IMR-90 (cell line): ENCODE measurements around the gene NDP. TPM values are rescaled to one million over a fixed set of nuclear protein-coding genes. Genes with fewer than 3 reads are reported as not detected.

Experiments used
- ATAC-seq: fragments of 200-7000 bp; cut with Tn5 transposase; 2 replicates; pipeline ENCODE4 v1.9.1; 2020; ENCODE audit warnings: low read depth, mild to moderate bottlenecking, moderate library complexity
- BruUV-seq: library from RNA; stranded (reverse); fragments of 400-500 nt; replicated peaks from 2 replicates; lab custom pipeline; 2021; lab: Mats Ljungman, UMichigan
- CTCF ChIA-PET: fragments of 300-600 bp; formaldehyde crosslinking; extraction: SDS; loops from one replicate; lab custom pipeline; 2021; ENCODE audit warnings: antibody characterized with exemption; lab: Yijun Ruan, JAX
- POLR2A ChIA-PET: fragments of 300-600 bp; sonication (Branson Sonifier 250); formaldehyde crosslinking; loops from one replicate; lab custom pipeline; 2022; ENCODE audit warnings: antibody characterized with exemption; ENCODE audit not compliant: unreplicated experiment; lab: Charles Lee
- DNase-seq: peaks from one replicate; pipeline ENCODE4 v3.0.0; 2013
- H2AFZ ChIP-seq: replicated peaks from 2 replicates; pipeline ENCODE3; 2013; ENCODE audit warnings: low read length, mild to moderate bottlenecking; ENCODE audit not compliant: poor library complexity
- H2AK5ac ChIP-seq: 2 replicates; pipeline ENCODE4 v1.6.1; 2013; ENCODE audit warnings: low read depth, low read length, inconsistent platforms
- H2AK9ac ChIP-seq: replicated peaks from 2 replicates; pipeline ENCODE3; 2013; ENCODE audit warnings: mild to moderate bottlenecking, low read depth, low read length, moderate library complexity; ENCODE audit not compliant: poor library complexity
- H2BK120ac ChIP-seq: 2 replicates; pipeline ENCODE4 v1.6.1; 2013; ENCODE audit warnings: low read depth, low read length, inconsistent platforms
- H2BK15ac ChIP-seq: 3 replicates; pipeline ENCODE4 v1.6.1; 2013; ENCODE audit warnings: low read depth, low read length, inconsistent platforms
- H2BK20ac ChIP-seq: 2 replicates; pipeline ENCODE4 v1.6.1; 2013; ENCODE audit warnings: low read depth, mild to moderate bottlenecking, inconsistent platforms, low read length, moderate library complexity
- H2BK5ac ChIP-seq: 2 replicates; pipeline ENCODE4 v1.6.1; 2013; ENCODE audit warnings: mild to moderate bottlenecking, low read depth, low read length, inconsistent platforms; ENCODE audit not compliant: poor library complexity, severe bottlenecking
- H3K14ac ChIP-seq: replicated peaks from 2 replicates; pipeline ENCODE4 v1.6.1; 2013; ENCODE audit warnings: low read depth, low read length, inconsistent platforms
- H3K18ac ChIP-seq: 2 replicates; pipeline ENCODE4 v1.6.1; 2013; ENCODE audit warnings: low read depth, low read length, control low read depth
- H3K23ac ChIP-seq: 2 replicates; pipeline ENCODE4 v1.6.1; 2013; ENCODE audit warnings: low read depth, low read length, inconsistent platforms
- H3K27ac ChIP-seq: 2 replicates; pipeline ENCODE4 v1.5.1; 2013; ENCODE audit warnings: mild to moderate bottlenecking, control low read depth, low read length; ENCODE audit not compliant: insufficient read depth
- H3K27me3 ChIP-seq: 2 replicates; pipeline ENCODE4 v1.6.1; 2013; ENCODE audit warnings: low read length; ENCODE audit not compliant: control insufficient read depth, insufficient read depth
- H3K36me3 ChIP-seq: 2 replicates; pipeline ENCODE4 v1.6.1; 2013; ENCODE audit warnings: low read length, mixed read lengths; ENCODE audit not compliant: control insufficient read depth, insufficient read depth
- H3K4ac ChIP-seq: 2 replicates; pipeline ENCODE4 v1.6.1; 2013; ENCODE audit warnings: low read depth, low read length, inconsistent platforms
- H3K4me1 ChIP-seq: 2 replicates; pipeline ENCODE4 v1.6.1; 2013; ENCODE audit warnings: low read length, mixed read lengths; ENCODE audit not compliant: control insufficient read depth, insufficient read depth
- H3K4me2 ChIP-seq: 2 replicates; pipeline ENCODE4 v1.6.1; 2013; ENCODE audit warnings: low read depth, mild to moderate bottlenecking, control low read depth, low read length, moderate library complexity
- H3K4me3 ChIP-seq: 2 replicates; pipeline ENCODE4 v1.5.1; 2013; ENCODE audit warnings: low read depth, mild to moderate bottlenecking, control low read depth, low read length, moderate library complexity; ENCODE audit not compliant: insufficient read depth
- H3K56ac ChIP-seq: 2 replicates; pipeline ENCODE4 v1.6.1; 2013; ENCODE audit warnings: low read length, inconsistent platforms; ENCODE audit not compliant: insufficient read depth; ENCODE audit errors: extremely low read depth
- H3K79me1 ChIP-seq, 2 experiments: 2 replicates each; pipeline ENCODE4 v1.6.1; 2013; ENCODE audit warnings: low read length in 2 of 2, inconsistent platforms in 1 of 2, low read depth in 1 of 2
- H3K9ac ChIP-seq: 2 replicates; pipeline ENCODE4 v1.6.1; 2013; ENCODE audit warnings: low read depth, low read length, control low read depth
- H3K9me1 ChIP-seq: 2 replicates; pipeline ENCODE4 v1.6.1; 2013; ENCODE audit warnings: low read length, inconsistent platforms; ENCODE audit not compliant: insufficient read depth
- H3K9me3 ChIP-seq: 2 replicates; pipeline ENCODE4 v1.6.1; 2013; ENCODE audit warnings: low read length; ENCODE audit not compliant: control insufficient read depth, insufficient read depth
- H4K20me1 ChIP-seq: 2 replicates; pipeline ENCODE4 v1.6.1; 2013; ENCODE audit warnings: low read length, inconsistent platforms; ENCODE audit not compliant: insufficient read depth
- H4K5ac ChIP-seq: 2 replicates; pipeline ENCODE4 v1.6.1; 2013; ENCODE audit warnings: mild to moderate bottlenecking, low read depth, low read length, control low read depth
- H4K8ac ChIP-seq, 2 experiments: 2 replicates each; pipeline ENCODE4 v1.6.1; 2013; ENCODE audit warnings: low read depth in 2 of 2, low read length in 2 of 2, control low read depth in 1 of 2, inconsistent platforms in 1 of 2
- H4K91ac ChIP-seq: 2 replicates; pipeline ENCODE4 v1.6.1; 2013; ENCODE audit warnings: low read depth, low read length, inconsistent platforms; ENCODE audit not compliant: insufficient read depth
- CHD1 ChIP-seq: IDR thresholded peaks from 2 replicates; pipeline ENCODE4 v1.6.1; 2012; ENCODE audit warnings: low read depth, low read length, improper control_type of control experiment
- SMC3 ChIP-seq: fragments of 150-350 bp; IDR thresholded peaks from 2 replicates; pipeline ENCODE4 v1.6.1; 2016; ENCODE audit warnings: low read depth, mild to moderate bottlenecking, antibody characterized with exemption, low read length, moderate library complexity
- WGBS, 2 experiments: methylation state at CpG; one replicate each; pipeline versions ENCODE4 v1.1.5 to v1.1.7; 2013; ENCODE audit warnings: missing lambda C conversion rate in 2 of 2; ENCODE audit not compliant: insufficient read length in 1 of 2; ENCODE audit errors: extremely low coverage in 2 of 2; 5-methylcytosine and 5-hydroxymethylcytosine counted together
- dilution Hi-C: fragments of 300-500 bp; cut with HindIII; formaldehyde crosslinking; loops from one replicate; pipeline ENCODE4 v1.14.3; 2018; ENCODE audit warnings: low sequenced_read_pairs; ENCODE audit not compliant: unreplicated experiment
- in situ Hi-C: fragments of 300-500 bp; cut with MboI; formaldehyde crosslinking; loops from 3 replicates; pipeline ENCODE4 v1.14.3; 2019; ENCODE audit warnings: low sequenced_read_pairs, inconsistent platforms, mixed read lengths
- intact Hi-C: fragments of 100-400 bp; cut with micrococcal nuclease; formaldehyde crosslinking; loops from 2 replicates; pipeline ENCODE4 v1.10.0; 2022
- polyA plus RNA-seq, 3 experiments: library from polyadenylated mRNA; depleted of rRNA; stranded (reverse); fragments of >200 nt; gene quantifications; 2 replicates each; pipeline ENCODE4 v1.2.3, GENCODE V29; 2012; ENCODE audit warnings: low replicate concordance in 1 of 3
- total RNA-seq: library from RNA; depleted of rRNA; stranded (reverse); fragments of >200 nt; gene quantifications from 2 replicates; pipeline ENCODE4 v1.2.3, GENCODE V29; 2012

Gene NDP
- total and polyA plus RNA-seq, 2 of the 4 experiments (the other 2 are of a cell fraction), result 0.36 to 0.39 TPM

- ATAC-seq, result no peak
These were observed 25.2 kb upstream of the NDP start for GRCh38 chrX:43998374-43998773.

More at GRCh38 chrX:43998374-43998773, 25.2 kb upstream of the NDP start:
- H3K14ac ChIP-seq, result no peak overlapping the region
- BruUV-seq, result no TSS peak
- H3K23ac ChIP-seq, result no peak overlapping the region
- no peaks in the 10 kb centered on the region for H3K4me1 ChIP-seq
- no peak overlapping the region for H3K27ac ChIP-seq
- H3K27me3 ChIP-seq, result peaks cover 2% of the 10 kb centered on the region; the same call in 1 of the 2 replicates
- ChIA-PET CTCF (no interaction called here), POLR2A (no interaction called here)
- H3K9ac ChIP-seq, result no peak overlapping the region
- no peaks in the 10 kb centered on the region for H3K36me3 ChIP-seq
- H3K79me1 ChIP-seq, result no peaks in the 10 kb centered on the region
- no peak overlapping the region for H2AK9ac ChIP-seq
- H3K4me2 ChIP-seq, result no peak overlapping the region
- no peak for DNase-seq
- no peak overlapping the region for H3K56ac ChIP-seq
- H4K91ac ChIP-seq, result no peak overlapping the region
- no peak overlapping the region for H3K18ac ChIP-seq
- no peak overlapping the region for H2BK5ac ChIP-seq
- H3K4me3 ChIP-seq, result no peak overlapping the region
- H2AK5ac ChIP-seq, result no peak overlapping the region
- no peak overlapping the region for H2BK120ac ChIP-seq
- H4K20me1 ChIP-seq, result no peaks in the 10 kb centered on the region
- intact Hi-C loops, result no loop called here
- no peak overlapping the region for H2BK15ac ChIP-seq
- no peaks in the 10 kb centered on the region for H3K9me1 ChIP-seq
- no peak overlapping the region for H4K5ac ChIP-seq
- H3K9me3 ChIP-seq, result no peaks in the 10 kb centered on the region
- TF ChIP-seq CHD1 (no peak), SMC3 (no peak)
- WGBS, 2 experiments, result no CpG with 5 or more reads among the region's 1 CpG
- no peak overlapping the region for H2BK20ac ChIP-seq
- in situ Hi-C loops, result no loop called here
- dilution Hi-C loops, result no loop called here
- H4K8ac ChIP-seq, result no peak overlapping the region
- H2AFZ ChIP-seq, result no peak overlapping the region
- H3K4ac ChIP-seq, result no peak overlapping the region
